Dedifferentiated amniotic fluid mesenchymal stem cell (primary cell): ENCODE data around the gene STXBP1.
"Not testable (repeated sequence)": the region's sequence is repeated elsewhere in the genome, so short reads cannot be mapped to it uniquely, and the experiment has no call there.

Source experiments
- DNase-seq: peaks from one replicate; pipeline ENCODE4 v3.0.0-alpha.2; 2016; ENCODE audit errors: extremely low spot score

Gene STXBP1

DNA sequence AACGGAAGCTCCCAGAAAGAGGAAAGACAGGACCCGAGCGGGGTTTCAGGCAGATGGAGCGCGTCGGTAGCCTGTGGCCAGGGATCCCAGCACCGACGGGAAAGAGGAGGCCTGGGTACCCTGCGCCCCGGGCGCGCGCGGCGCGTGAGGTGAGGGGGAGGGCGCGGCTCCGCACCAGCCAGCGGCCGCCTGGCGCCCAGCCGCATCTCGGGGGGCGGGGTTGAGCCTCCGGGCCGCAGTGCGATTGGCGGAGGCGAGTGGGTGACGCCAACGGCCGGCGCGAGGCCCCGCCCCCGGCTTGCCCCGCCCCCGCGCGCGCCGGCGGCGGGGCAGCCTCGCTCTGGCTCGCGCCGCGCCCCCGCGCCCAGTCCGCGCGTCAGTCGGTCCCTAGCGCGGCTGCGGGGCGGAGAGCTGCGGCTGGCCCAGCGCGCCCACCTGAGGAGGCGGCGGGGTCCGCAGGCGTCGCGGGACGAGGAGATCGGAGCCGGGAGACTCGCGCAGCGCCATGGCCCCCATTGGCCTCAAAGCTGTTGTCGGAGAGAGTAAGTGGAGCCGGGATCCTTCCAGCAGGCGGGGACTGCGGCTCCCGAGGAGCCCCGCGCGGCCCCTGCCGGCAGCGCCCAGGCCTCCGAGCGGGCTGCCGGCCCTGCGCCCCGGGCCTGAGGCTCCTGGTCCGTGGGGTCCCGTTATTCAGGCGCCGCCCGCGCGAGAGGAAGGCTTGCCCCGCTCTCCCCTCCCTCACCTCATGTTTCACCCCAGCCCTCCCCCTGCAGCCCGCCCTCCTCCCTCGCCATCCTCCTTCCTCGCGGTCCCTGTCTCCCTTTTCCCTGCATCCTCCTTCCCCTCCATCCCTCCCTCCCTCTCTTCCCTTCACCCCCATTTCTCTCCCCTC, at the start of gene STXBP1:
Gene STXBP1 (plus strand): TSS at position 379 of the 892 bp plus-strand sequence. CDS start 127 bp downstream, at position 506.
- peak; percentile 66 for DNase-seq

DNA sequence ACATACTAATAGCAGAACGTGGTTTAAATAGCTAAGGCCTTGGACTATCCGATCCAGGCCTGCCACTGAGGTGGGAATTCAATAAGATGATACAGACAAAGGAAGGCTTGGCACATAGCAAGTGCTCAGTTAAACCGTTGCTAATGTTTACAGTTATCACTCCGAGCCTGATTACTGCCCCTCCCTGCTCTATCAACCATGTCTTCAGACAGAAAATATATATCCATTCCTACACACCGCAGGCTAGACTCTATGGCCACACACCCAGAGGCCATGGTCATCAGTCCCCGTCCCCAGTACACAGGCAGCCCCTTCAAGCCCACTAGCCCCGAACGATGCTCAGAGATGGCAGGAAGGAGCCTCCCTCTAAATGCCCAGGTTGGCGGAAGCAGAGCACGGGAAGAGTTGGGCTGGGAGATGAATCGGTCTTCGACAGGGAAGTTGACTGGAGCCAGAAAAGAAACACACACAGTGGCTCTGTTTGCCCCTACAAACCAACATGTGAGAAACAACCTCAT, 49.7 kb upstream of the STXBP1 start:
- no peak for DNase-seq

DNA sequence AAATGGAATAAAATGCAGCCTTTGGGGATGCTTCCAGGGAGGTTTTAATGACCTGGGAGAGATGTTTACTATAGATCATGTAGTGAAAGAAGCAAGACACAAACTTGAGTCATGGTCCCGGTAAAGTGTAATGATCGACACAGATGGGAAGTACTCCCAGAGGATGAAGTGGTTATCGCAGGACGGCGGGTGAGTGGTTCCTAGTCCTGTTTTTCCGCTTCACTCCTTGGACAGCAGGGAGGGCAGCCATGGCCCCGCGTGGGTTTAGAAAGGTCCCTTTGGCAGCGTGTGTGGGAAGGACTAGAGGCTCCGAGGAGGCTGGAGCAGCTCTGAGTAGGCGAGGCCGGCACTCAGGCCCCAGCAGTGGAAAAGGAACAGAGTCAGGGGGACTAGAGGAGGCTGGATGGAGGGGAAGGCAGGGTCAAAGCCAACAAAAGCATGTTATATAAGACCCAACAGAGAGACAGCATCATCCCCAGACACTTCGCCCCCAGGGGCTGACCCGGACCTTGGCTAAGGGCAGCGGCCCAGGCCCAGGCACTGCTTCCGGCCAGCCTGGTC, 49.2 kb upstream of the STXBP1 start:
- DNase-seq = no peak

DNA sequence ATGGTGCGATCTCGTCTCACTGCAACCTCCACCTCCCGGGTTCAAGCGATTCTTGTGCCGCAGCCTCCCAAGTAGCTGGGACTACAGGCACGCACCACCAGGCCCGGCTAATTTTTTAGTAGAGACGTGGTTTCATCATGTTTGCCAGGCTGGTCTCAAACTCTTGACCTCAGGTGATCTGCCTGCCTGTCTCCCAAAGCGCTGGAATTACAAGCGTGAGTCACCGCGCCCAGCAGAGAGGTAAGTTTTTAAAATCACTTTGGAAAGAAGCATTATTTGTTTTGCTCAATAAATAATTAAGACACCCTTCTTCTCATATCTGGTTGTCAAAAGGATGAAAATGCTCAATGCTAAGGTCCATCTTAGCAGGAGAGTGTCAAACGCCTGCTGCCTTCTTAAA, 48.5 kb upstream of the STXBP1 start:
- no peak for DNase-seq

DNA sequence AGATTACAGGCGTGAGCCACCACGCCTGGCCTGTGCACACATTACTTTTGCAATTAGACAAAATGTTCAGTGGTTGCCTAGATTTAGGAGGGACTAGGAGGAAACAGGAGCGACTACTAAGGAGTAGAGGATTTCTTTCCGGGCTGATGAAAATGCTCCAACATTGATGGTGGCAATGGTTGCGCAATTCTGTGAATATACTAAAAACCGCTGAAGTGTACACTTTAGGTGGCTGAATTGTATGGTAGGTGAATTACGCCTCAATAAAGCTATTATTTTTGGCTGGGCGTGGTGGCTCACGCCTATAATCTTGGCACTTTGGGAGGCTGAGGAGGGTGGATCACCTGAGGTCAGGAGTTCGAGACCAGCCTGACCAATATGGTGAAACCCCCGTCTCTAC, 46.8 kb upstream of the STXBP1 start:
- DNase-seq = no peak

DNA sequence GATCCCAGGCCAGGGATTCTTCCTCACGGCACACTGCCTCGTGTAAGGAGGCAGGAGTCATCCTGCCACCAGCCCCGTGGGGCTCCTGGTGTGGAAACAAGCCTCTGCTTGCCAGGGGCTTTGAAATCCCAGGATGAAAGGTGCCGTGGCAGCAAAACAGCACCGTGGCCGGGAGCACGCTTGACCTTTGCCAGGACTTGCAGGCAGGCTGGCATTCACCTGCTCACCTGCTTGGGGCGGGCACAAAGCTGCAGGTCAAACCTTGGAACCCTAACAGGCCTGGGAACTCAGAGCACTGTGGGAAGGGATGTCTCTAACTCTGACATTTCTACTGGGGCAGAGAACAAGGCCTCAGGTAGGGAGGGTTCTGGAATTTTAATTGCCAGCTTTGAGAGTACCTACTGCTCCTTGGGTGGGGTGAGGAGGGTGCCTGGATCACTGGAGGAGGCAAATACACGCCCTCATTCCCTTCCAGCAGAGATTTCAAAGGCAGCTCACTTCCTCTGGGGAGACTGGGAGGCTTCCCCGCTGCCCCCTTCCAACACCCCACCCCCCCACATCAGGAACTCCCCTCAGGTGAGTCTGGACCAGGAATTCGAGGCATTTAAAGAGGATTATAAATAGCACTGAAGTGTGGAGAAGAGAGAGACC, 45.6 kb upstream of the STXBP1 start:
- DNase-seq = no peak

DNA sequence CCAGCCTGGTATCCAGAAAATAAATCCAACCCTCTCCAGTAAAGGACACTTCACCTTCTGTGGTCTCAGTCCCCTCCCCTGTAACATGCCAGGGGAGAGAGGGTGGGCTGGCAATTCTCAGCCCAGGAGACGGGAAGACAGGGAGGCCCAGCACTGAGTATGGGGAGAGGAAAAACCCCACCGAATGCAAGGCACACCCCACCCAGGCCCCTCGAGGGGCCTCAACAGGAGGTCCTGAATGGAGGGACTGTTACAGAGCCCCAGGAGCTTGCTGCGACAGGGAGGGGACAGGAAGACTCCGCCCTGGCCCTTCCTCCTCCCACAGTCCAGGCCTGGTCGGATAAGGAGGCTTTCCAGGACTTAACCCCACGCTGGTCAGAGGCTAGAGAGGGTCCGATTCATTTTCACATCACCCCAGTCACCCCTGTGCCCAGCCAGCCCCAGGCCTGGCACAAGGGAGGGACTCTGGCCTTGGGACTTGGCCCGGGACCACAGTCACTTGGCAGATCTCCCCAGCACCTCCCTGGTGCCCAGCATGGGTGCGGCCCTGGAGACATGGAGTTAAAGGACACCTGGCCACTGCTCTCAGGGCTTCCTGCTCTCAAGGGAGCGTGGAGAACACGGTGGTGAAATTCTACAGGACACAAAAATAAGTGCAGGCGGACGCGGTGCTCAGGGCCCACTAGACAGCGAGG, 44.9 kb upstream of the STXBP1 start:
- DNase-seq = no peak

DNA sequence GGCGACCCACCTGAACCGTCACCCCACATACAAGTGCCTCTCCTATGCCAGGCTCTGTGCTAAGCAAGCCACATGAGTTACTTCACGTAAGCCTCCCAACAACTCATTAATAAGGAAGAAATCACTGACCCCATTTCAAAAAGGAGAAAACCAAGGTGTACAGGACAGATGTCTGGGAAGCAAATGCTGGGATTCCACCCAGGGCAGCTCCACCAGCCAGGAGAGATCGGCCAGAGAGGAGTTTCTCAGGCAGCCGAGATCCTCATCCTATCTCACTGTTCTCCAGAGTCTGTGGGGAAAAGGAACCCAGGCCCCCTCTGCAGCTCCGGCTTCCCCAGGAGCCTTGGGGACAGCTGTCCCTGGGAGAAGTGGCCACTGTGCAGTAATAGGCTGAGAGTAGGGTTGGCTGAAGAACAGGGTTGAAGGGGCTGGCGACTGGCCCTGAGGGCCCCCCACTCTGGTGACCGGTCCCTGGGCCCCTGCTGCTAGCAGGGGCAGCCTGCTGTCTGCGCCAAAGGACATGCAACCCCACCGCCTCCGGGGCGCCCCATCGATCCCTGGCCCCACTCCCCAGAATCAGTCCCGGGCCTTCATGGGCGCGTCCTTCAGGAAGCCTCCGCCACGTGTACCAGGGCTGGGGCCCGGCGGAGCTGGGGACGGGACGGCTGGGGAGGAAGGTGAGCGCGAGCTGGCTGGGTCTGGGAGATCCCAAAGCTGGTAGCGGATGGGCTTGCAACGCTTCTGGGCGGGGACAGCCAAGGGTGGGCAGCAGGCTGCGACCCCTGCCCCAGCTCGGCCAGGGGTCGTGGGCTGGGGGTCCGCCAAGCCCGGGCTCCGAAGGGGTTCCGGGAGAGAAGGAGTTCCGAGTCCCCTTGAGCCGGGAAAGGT, 44.1 kb upstream of the STXBP1 start:
- no peak for DNase-seq

DNA sequence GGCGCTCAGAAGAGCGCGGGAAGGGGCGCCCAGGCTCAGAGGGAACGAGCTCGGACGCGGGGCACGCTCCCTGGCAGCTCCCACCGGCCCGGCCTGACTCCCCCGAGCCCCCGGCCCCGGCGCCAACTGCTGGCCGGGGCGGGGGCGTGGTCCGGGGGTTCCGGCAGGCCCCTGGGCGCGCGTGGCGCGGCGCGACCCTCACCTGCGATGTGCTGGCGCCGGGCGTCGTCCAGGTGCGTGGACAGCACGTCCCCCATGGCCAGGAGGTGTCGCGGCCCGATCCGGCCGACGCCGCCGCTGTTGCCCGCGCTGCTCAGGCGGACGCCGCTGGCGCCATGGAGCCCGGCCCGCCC, 43.5 kb upstream of the STXBP1 start:
- DNase-seq = no peak

DNA sequence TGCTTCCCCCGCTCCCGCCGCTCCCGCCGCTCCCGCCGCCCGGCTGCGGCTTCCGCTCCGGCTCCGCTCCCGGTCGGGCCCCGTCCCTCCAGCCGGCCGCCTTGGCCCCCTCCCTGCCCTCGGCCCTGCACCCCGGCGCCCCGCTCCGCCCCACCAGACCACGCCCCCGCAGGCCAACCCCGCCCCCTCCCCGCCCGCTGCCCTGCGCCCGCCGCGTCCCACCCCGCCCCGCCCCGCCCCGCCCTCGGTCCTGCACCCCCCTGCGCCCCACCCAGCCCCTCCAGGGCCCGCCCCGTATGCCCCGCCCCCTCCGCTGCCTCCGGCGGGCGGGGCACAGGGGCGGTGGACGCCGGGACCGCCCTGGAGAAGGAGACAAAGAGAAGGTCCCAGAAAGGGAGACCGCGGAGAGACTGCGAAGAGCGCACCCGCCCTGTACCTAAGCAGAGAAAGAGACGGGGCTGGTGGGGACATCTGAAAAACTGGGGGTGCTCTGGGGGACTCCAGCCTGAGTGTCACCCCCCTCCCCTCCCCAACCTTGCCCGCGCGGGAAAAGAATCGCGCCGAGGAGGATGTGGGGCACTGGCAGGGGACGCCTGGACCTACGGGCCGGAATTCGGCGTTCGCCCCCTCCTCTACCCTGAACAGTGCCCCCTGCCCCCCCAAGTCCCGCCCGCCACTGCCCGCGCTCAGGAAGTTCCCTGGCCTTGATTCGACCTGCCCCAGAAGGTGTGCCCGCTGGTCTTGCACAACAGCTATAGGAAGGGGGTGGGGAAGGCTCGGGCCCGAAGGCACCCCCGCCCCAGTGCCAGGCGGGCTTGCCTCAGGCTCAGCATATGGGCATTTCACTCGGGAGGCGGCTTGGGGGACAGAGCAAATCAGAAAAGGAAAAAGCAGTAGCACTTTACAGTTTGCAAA, 42.8 kb upstream of the STXBP1 start:
- peak; percentile 68 for DNase-seq

DNA sequence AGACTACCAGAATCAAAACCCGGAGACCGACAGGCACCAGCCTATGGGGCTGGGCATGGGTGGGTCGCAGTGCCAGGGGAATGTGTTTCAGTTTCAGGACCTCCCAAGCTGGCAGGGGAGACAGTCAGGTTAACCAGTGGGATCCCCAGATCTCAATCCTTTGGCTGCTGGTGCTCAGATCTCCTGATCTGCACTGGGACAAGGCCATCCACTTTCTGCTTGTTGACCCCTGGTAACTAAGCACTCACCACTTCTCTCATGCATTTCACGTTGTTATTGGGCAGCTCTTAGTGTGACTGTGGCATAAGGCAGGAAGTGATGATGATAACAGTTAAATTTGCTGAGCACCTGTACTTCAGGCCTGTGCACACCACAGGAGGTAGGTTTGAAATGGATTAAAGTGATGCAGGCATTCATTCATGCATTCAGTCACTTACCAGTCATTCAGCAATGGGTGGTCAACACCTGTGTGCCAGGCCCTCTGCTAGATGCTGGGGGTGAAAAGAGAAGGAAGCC, 42.1 kb upstream of the STXBP1 start:
- DNase-seq = no peak

DNA sequence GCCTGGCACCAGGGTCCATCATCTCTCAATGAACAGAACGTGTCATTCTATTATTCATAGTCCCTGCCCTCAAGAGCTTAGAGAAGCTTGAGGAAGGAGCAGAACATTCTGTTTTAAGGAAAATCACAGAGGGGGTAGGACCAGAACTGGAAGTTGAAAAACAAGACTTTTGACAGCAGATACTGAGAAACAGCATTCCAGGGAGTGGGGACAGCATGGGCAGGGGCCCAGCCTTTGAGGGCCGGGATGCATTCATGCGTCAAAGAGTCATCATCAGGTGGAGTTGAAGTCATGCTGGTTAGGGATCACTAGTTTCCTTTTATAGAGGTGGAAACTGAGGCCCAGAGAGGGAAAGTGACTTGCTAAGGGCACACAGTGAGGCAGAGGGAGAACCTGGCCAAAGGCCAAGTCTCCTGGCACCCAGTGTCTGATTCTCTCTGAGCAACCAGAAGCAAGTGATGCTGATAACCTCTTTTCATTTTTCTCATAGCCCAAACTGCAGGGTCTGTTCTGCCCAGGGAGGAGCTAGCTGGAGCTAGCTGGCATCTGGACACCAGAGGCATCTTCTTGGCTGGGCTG, 41.5 kb upstream of the STXBP1 start:
- no peak for DNase-seq

DNA sequence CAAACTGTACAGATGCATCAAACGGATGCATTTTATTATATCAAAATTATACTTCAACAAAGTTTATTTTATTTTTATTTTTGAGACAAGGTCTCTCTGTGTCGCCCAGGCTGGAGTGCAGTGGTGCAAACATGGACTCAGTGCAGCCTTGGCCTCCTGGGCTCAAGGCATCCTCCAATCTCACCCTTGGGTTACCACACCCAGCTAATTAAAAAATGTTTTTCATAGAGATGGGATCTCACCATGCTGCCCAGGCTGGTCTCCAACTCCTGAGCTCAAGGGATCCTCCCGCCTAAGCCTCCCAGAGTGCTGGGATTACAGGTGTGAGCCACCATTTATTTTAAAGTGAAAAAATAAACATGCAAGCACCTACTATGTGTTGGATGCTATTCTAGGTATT, 40.1 kb upstream of the STXBP1 start:
- no peak for DNase-seq

DNA sequence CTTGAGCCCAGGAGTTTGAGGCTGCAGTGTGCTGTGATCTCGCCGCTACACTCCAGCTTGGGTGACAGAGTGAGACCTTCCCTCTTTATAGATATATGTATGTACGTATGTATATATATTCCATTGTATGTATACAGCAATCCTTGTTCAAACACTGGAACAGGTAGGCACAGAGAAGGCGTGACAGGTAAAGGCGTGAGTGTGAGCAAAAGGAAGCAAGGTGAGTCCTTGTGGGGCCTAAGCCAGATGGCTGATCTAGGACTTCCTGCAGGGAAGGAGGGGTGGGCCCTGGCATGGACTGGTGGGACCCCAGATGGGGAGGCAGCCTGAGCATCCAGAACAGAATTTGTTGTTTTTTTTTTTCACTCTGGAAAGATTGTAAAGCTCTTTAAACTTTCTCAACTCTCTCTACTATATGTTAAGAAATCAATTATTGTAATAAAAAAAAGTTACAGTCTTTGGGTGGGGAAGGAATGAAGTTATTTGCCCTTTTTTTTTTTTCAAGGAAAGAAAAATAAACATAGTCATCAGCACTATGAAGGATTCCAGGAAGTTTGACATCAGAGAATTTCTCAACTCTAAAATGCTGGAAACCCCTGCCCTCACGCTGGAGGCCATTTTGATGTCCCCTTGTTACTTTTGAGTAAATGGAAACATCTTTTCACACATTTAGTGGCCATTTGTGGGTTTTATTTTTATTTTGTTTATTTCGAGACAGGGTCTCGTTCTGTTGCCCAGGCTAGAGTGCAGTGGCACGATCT, 38.9 kb upstream of the STXBP1 start:
- DNase-seq = peak; percentile 90

DNA sequence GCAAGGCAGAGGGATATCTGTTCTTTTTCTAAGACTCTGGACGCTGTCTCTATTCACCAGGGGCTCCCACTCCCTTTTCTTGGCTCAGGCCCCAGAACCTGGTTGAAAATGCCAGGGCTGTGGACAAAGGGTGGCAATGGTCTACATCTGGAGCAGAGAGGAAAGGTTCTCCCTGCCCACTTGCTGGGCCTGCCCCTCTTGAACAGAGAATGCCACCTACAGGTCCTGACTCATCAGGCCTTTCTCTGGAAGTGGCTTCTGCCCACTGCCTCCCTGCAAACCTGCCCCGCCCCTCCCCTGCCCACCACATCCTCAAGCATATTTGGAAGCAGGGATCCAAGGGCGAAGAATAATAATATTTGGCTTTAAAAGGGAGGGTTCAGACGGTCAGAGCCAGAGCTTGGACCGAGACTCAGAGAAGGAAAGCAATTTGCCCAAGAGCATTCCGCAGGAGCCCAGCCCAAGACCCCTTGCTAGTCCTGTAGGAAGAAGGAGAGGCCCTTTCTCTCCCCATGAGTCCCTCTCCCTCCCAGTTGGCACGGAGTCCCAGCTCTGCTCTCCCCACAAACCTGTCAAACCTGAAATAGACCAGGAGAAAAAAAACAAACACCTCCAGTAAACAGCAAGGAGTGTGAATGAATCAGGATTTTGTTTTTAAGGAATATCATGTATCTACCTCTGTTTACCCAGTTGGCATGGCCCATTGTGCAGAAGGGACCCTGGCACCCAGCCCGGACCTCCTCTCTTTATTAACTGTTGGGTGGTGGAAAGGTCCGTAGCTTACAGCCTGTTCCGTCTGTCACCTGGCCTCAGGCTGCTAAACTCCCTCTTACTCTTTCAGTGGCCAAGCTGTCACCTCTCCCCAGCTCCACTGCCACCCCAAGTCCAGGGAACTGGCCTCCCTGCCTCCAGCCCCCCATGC, 37.7 kb upstream of the STXBP1 start:
- DNase-seq = peak; percentile 57

DNA sequence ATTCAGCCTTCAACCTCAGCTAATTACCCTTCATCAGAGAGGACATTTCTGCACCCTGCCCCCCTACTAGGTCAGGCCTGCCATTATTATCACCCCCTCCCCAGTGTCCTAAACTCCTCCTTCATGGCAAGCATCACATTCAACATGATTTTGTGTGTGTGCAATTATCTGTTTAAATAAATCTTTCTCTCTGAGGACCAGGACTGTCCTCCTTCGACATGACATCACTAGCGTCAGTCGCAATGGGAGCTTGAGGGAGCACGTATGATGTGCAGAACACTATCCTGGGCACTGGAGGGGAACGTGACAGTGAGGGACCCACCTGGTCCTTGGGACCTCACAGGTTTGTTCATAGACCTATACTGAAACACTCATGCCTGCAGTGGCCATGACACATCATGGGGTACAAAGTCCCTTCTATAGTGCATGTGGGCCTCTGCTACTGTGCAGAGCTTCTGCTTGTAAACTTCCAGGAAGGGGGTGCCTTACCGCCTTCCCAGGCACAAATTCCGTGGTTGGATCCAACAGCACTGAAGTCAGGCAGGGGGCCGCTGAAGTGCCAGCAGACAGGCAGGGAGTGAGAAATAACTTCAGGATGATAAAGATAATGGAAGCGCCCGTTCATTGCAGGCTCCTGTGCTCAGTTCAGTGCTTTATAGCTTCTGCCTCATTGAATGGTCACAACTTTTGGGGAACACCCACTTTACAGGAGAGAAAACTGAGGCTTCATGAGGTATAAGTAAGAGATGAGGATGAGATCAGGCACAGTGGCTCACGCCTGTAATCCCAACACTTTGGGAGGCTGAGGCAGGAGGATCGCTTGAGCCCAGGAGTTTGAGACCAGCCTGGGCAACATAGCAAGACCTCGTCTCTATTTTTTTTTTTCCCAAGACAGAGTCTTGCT, 36.0 kb upstream of the STXBP1 start:
- DNase-seq = no peak

DNA sequence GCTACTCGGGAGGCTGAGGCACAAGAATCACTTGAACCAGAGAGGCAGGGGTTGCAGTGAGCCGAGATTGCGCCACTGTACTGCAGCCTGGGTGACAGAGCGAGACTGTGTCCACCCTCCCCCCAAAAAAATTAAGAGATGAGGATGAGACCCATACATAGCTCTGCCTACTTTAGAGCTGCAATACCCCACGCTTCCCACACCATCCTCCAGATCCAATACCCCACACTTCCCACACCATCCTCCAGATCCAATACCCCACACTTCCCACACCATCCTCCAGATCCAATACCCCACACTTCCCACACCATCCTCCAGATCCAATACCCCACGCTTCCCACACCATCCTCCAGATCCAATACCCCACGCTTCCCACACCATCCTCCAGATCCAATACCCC, 34.9 kb upstream of the STXBP1 start:
- not testable (repeated sequence) for DNase-seq
